ENCODE results near the gene EXOSC10.
"Not testable (repeated sequence)": the region's sequence is repeated elsewhere in the genome, so short reads cannot be mapped to it uniquely, and the experiment has no call there.

The EXOSC10 gene

GRCh38 chr1:11059968-11060830, 39.5 kb downstream of the EXOSC10 start, which contains the start of gene SRM:
Gene SRM (minus strand): TSS chr1:11060018. CDS start chr1:11059943, 75 bp downstream.
- DNase-seq, result peak; percentile 58

GRCh38 chr1:11059155-11059967, 40.3 kb downstream of the EXOSC10 start:
- no peak for DNase-seq

DNA sequence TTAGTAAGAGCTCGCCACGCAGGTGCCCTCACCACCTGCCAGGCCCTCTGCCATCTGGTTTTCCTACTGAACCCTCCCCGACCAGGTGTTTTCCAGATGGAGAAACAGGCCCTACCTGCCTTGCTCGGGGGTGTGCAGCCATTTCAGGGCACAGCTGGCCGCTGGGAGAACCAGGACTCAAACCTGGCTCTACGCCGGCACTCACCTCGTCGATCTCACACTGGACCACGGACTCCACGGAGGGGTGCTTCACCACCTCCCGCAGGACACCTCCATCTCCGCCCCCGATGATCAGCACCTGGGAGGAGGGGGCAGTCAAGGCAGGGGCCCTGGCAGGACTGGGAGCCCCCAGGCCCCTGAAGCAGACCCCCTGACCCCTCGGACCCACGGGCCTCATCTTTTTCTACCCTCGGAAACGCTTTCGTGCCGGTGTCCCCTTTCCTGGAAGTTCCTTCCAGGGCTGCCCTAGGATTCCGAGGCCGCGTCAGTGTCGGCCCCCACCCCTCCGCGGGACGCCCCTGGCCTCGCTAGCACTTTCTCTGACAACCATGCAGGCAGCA, 41.0 kb downstream of the EXOSC10 start:
- no peak for DNase-seq

- no peak for DNase-seq
These were observed 41.6 kb downstream of the EXOSC10 start for GRCh38 chr1:11058026-11058425.

DNA sequence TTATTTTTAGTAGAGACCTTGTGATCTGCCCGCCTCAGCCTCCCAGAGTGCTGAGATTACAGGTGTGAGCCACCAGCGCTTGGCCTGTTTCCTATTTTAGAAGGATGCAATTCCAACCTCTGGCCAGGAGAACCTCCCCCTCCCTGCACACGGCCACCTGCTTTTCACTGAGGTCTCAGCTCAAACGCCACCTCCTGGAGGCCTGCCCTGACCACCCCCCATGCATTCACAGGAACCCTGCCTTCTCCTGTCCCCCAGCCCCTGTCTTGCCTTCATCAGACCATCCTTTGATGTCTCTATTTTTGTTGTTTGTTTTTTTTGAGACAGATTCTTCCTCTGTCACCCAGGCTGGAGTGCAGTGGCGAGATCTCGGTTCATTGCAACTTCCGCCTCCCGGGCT, 42.2 kb downstream of the EXOSC10 start:
- no peak for DNase-seq

GRCh38 chr1:11056504-11056903, 43.2 kb downstream of the EXOSC10 start:
- no peak for DNase-seq

DNA sequence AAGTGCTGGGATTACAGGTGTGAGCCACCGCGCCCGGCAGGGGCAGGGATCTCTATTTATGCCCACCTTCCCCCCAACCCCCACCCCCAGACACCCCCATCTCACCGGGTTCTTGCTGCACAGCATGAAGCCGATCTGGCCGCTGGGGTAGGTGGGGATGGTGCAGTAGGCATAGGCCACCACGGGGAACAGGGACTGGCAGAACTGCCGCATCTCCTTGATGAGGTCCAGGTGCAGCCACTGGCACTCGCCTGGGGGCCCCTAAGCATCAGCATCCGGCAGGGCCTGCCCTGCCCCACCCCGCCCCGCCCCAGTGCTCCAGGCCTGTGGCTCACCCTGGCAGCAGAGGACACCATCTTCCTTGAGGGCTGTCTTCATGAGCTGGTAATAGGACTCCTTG, 44.0 kb downstream of the EXOSC10 start:
- DNase-seq, result no peak

DNA sequence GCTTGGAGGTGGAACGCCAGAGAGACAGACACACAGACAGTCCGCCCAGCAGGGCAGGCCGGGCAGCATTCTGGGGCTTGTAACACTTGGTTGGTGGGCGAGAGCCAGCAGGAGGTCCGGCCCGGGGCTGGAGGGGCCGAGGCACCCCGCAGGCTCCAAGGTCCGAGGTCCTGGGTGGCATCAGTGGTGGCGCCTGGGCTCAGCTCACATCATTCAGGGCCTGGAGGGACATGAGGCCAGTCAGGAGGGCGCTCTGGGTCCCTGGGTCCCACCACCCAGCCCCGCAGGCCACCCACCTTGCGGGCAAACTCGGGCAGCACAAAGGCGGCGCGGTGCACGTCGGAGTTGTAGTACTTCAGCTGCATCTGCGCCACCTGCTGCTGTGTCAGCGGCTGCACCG, 45.0 kb downstream of the EXOSC10 start:
- no peak for DNase-seq

- no peak for DNase-seq
These were observed 45.5 kb downstream of the EXOSC10 start for GRCh38 chr1:11054181-11054580.

GRCh38 chr1:11053758-11054137, 45.9 kb downstream of the EXOSC10 start:
- no peak for DNase-seq

GRCh38 chr1:11052839-11053757, 46.6 kb downstream of the EXOSC10 start:
- no peak for DNase-seq

DNA sequence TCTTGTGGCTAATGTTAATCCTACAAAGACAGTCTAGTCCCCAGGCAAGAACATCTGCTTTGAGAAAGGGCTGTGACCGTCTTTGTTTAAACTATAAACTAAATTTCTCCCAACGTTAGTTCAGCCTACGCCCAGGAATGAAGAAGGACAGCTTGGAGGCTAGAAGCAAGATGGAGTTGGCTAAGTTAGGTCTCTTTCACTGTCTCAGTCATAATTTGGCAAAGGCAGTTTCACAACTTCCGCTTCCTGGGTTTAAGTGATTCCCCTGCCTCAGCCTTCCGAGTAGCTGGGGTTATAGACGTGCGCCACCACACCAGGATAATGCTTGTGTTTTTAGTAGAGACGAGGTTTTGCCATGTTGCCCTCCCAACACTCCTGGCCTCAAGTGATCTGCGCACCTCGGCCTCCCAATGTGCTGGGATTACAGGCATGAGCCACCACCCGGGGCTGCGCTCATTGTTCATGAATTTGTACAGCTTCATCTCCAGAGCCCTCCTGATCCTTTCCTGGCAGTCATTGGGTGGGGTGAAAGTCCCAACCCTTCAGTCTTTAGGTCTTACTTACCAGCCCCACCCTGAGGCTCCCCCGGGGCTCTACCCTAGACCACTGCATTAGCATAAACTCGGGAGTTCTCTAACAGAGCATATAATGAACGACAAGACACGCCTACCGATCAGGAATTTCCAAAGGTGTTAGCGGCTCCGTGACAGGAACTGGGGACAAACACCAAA, 47.7 kb downstream of the EXOSC10 start:
- no peak for DNase-seq

GRCh38 chr1:11051121-11051520, 48.5 kb downstream of the EXOSC10 start:
- DNase-seq, result not testable (repeated sequence)

- no peak for DNase-seq
These were observed 52.9 kb downstream of the EXOSC10 start, which contains the start of gene MASP2 for GRCh38 chr1:11046625-11047365. Gene MASP2 (minus strand): TSS chr1:11047239. CDS start chr1:11047207, 32 bp downstream.

- DNase-seq, result no peak
These were observed 53.5 kb downstream of the EXOSC10 start for GRCh38 chr1:11046270-11046566.

DNA sequence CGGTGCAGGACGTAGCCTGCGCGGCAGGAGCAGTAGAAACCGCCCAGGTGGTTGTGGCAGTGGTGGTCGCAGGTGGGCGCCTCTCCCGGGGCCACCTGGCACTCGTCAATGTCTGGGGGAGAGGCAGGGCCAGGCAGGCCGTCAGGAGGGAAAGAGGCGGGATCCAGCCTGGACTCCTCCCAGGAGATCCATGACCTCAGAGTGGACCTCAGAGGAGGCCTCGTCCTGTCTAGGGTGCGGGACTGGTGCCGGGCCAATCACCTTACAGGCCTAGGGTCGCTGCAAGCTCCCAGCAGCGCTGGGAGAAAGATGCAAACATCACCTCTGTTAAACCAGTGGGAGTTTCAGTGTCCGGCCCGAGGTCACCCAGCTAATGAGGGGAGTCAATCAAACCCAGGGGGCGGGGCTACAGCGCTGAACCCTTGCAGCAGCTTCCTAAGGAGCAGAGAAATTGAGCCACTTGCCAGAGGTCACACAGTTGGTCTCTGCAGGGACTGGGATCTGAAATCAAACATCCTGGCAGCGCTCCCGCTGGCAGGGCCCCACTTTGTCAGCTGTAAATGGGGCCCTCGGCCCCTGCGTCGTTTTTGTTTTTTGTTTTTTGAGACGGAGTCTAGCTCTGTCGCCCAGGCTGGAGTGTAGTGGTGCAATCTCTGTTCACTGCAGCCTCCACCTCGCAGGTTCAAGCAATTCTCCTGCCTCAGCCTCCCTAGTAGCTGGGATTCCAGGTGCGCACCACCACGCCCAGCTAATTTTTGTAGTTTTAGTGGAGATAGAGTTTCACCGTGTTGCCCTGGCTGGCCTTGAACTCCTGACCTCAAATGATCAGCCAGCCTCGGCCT, 54.0 kb downstream of the EXOSC10 start:
- DNase-seq, result no peak

DNA sequence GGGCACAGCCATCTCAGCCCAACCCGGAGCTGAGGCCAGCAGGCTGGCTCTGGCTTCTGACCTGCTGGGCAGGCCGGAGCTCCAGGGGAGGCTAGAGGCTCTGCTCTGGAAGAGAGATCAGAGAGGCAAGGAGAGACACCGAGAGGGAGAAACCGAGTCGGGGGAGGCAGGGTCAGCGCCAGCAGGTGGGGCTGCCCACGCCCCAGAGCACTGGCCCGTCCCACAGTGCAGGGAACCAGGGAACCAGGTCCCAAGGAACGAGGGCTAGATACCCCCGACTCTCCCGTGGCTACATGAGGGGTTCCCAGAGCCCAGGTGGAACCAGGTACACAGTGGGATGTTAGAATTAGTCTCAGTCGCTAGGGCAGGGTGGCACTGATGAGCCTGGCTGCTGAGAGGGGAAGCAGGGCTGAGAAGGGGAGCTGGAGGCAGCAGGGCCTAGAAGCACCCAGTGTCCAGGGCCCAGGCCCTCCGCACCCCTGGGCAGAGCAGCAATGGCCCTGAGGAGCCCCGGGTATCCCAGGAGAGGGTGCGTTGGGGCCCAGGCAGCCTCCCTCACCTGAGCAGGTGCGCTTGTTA, 54.7 kb downstream of the EXOSC10 start:
- no peak for DNase-seq

DNA sequence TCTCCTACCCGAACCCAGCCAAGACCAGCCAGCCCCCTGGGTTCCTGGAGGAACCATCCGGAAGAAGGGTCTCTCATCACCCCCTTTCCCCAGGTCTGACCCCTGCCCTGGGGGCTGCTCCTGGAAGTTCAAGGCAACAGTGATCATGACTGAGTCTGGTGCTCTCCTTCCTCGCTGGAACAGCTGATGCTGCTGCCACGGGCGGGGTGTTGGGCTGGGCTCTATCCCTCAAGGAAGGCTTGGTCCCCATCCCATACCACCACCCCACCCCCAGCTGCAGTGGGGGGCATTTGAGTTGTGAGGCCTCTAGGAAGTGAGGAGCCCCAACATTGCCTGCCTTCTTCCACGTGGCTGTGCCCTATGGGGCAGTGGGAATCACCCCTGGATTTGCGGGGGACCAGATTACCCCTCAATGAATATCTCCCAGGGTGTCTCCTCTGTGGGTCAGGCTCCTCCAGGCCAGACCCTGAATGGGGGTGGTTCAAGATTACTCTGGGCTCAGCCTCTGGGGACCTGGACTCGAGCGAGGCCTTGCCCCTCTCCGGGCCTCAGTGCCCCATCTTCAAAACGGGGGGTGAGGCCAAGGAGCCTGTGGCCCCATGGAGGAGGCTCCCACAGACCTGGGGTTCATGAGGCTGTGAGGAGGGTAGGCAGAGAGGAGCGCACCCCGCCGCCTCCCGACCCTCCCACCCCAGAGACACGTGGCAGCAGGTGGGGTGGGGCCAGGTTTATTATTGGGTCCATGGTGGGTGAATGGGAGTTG, 55.4 kb downstream of the EXOSC10 start:
- DNase-seq, result no peak

Measured in NCI-H1436 treated with DMSO at 0.1 percent for 48 hours (cell line).